CD4-positive, alpha-beta T cell treated with Interleukin-17A for 1 hour (primary cell): ENCODE results near the gene STARD7.
"Not testable (repeated sequence)": the region's sequence is repeated elsewhere in the genome, so short reads cannot be mapped to it uniquely, and the experiment has no call there.

Source experiments
- DNase-seq: peaks from one replicate; pipeline ENCODE4 v3.0.0-alpha.2; 2020

Gene STARD7

GRCh38 chr2:96233880-96234316 lies 25.3 kb upstream of the STARD7 start:
- DNase-seq = no peak

- no peak for DNase-seq
These were observed 24.8 kb upstream of the STARD7 start for GRCh38 chr2:96233436-96233835.

GRCh38 chr2:96231316-96231715 lies 22.7 kb upstream of the STARD7 start:
- no peak for DNase-seq

GRCh38 chr2:96225016-96225533 lies 16.4 kb upstream of the STARD7 start:
- peak; percentile 17 for DNase-seq

- not testable (repeated sequence) for DNase-seq
These were observed 12.5 kb upstream of the STARD7 start for GRCh38 chr2:96221106-96221505.

- not testable (repeated sequence) for DNase-seq
These were observed 11.3 kb upstream of the STARD7 start for GRCh38 chr2:96219959-96220358.

GRCh38 chr2:96218508-96219131 lies 10.0 kb upstream of the STARD7 start:
- no peak for DNase-seq

GRCh38 chr2:96214554-96214953 lies 5.9 kb upstream of the STARD7 start:
- no peak for DNase-seq

- no peak for DNase-seq
These were observed 4.8 kb upstream of the STARD7 start for GRCh38 chr2:96213379-96213778.

GRCh38 chr2:96212339-96212738 lies 3.7 kb upstream of the STARD7 start:
- DNase-seq = no peak

- no peak for DNase-seq
These were observed 1.1 kb upstream of the STARD7 start for GRCh38 chr2:96209729-96210085.

- DNase-seq = no peak
These were observed 543 bp upstream of the STARD7 start for GRCh38 chr2:96209011-96209728.

GRCh38 chr2:96207774-96208142 lies 869 bp downstream of the STARD7 start:
- peak; percentile 34 for DNase-seq

GRCh38 chr2:96207073-96207773 lies 1.4 kb downstream of the STARD7 start:
- DNase-seq = peak; percentile 34

GRCh38 chr2:96205888-96206287 lies 2.7 kb downstream of the STARD7 start:
- DNase-seq = no peak

- no peak for DNase-seq
These were observed 3.6 kb downstream of the STARD7 start for GRCh38 chr2:96204836-96205624.

- peak; percentile 35 for DNase-seq
These were observed 5.2 kb downstream of the STARD7 start for GRCh38 chr2:96203130-96204028.

- DNase-seq = no peak
These were observed 6.3 kb downstream of the STARD7 start for GRCh38 chr2:96202152-96202854.

- DNase-seq = no peak
These were observed 7.3 kb downstream of the STARD7 start for GRCh38 chr2:96201338-96201737.

- no peak for DNase-seq
These were observed 9.7 kb downstream of the STARD7 start for GRCh38 chr2:96198921-96199320.

GRCh38 chr2:96197546-96198255 lies 10.9 kb downstream of the STARD7 start:
- no peak for DNase-seq
